ENCODE results near the gene C1orf105. TPM values are rescaled to one million over a fixed set of nuclear protein-coding genes. Genes with fewer than 3 reads are reported as not detected.

Gene C1orf105
- total and polyA plus RNA-seq, 2 experiments from 2014 or later: 0.23 to 2.2 TPM

DNA sequence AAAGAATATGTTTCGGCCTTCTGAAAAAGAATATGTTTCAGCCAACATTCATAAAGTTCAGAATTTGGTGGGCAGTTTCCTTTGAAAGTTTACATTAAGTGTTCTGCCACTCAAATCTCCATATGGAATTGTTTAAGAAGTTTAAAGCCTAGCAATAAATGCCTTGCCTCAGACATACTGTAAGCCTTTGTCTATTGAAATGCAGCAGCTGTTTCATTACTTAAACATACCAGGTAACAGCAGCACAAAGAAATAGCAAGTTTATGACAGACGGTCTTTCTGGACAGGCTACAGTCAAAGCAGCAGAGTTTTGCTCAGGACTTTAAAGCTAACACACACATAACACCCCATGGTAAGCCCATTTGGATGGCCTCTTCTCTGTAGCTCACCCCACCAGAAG, 38.5 kb upstream of the C1orf105 start:
- peak overlapping the region; percentile 56 for H3K4me2 ChIP-seq
- H4K20me1 ChIP-seq (ENCODE audit: insufficient read depth, poor library complexity, severe bottlenecking): no peaks in the 10 kb centered on the region
- H3K79me2 ChIP-seq: no peaks in the 10 kb centered on the region
- H3K9me3 ChIP-seq (ENCODE audit: low read depth): no peaks in the 10 kb centered on the region
- H3K4me3 ChIP-seq: no peak overlapping the region
- WGBS (ENCODE audit: low lambda C conversion rate, missing lambda C conversion rate): 28% methylated on average over 2 of the region's 2 CpGs
- H3K36me3 ChIP-seq (replicated peaks; ENCODE audit: insufficient read depth, low read depth): no peaks in the 10 kb centered on the region
- no peaks in the 10 kb centered on the region for H3K9me2 ChIP-seq (replicated peaks; ENCODE audit: insufficient read depth)
- H2AFZ ChIP-seq: peak overlapping the region; percentile 10
- peak overlapping the region; percentile 89 for H3K27ac ChIP-seq
- no peak for TF ChIP-seq EZH2 (IDR thresholded peaks at IDR 0.05; ENCODE audit: borderline replicate concordance)
- TF ChIP-seq, protein P1, sequence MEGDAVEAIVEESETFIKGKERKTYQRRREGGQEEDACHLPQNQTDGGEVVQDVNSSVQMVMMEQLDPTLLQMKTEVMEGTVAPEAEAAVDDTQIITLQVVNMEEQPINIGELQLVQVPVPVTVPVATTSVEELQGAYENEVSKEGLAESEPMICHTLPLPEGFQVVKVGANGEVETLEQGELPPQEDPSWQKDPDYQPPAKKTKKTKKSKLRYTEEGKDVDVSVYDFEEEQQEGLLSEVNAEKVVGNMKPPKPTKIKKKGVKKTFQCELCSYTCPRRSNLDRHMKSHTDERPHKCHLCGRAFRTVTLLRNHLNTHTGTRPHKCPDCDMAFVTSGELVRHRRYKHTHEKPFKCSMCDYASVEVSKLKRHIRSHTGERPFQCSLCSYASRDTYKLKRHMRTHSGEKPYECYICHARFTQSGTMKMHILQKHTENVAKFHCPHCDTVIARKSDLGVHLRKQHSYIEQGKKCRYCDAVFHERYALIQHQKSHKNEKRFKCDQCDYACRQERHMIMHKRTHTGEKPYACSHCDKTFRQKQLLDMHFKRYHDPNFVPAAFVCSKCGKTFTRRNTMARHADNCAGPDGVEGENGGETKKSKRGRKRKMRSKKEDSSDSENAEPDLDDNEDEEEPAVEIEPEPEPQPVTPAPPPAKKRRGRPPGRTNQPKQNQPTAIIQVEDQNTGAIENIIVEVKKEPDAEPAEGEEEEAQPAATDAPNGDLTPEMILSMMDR (IDR thresholded peaks at IDR 0.05; ENCODE audit: poor library complexity): no peak
- TF ChIP-seq EZH2phosphoT487 (IDR thresholded peaks at IDR 0.05; ENCODE audit: low read depth, severe bottlenecking, unreplicated experiment): no peak
- no peaks in the 10 kb centered on the region for H3K27me3 ChIP-seq
- peaks cover 50% of the 10 kb centered on the region for H3K4me1 ChIP-seq (ENCODE audit: insufficient read depth)
- peak; percentile 18 for DNase-seq (ENCODE audit: low spot score)

DNA sequence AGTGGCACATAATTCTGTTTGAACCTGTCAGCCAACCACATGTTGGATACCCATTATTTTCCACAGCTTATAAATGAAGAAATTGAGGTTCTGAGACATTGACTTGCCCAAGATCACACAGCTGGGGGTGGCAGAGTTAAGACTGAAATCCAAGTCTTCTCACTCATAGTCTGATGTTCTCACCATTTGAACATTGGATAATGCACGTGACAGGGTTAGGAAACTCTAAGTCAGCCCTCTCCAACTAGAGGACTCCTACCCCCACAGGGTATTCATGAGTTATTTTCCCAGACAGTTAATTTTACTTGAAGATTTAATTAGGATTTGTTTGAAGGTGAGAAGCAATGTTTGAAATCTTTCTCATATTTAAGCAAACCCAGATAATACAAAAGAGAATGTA, 38.1 kb upstream of the C1orf105 start:
- peaks cover 50% of the 10 kb centered on the region for H3K4me1 ChIP-seq (ENCODE audit: insufficient read depth)
- H3K9me3 ChIP-seq (ENCODE audit: low read depth): no peaks in the 10 kb centered on the region
- no peaks in the 10 kb centered on the region for H3K9me2 ChIP-seq (replicated peaks; ENCODE audit: insufficient read depth)
- peak overlapping the region; percentile 56 for H2AFZ ChIP-seq
- H4K20me1 ChIP-seq (ENCODE audit: insufficient read depth, poor library complexity, severe bottlenecking): no peaks in the 10 kb centered on the region
- TF ChIP-seq, protein P1 (IDR thresholded peaks at IDR 0.05; ENCODE audit: poor library complexity): no peak
- TF ChIP-seq EZH2 (IDR thresholded peaks at IDR 0.05; ENCODE audit: borderline replicate concordance) (no peak), EZH2phosphoT487 (IDR thresholded peaks at IDR 0.05; ENCODE audit: low read depth, severe bottlenecking, unreplicated experiment) (no peak)
- 56% methylated on average over 1 of the region's 1 CpG for WGBS (ENCODE audit: low lambda C conversion rate, missing lambda C conversion rate)
- no peaks in the 10 kb centered on the region for H3K36me3 ChIP-seq (replicated peaks; ENCODE audit: insufficient read depth, low read depth)
- H3K27me3 ChIP-seq: no peaks in the 10 kb centered on the region
- no peak overlapping the region for H3K4me3 ChIP-seq
- H3K27ac ChIP-seq: peak overlapping the region; percentile 89
- peak overlapping the region; percentile 56 for H3K4me2 ChIP-seq
- H3K79me2 ChIP-seq: no peaks in the 10 kb centered on the region
- DNase-seq (ENCODE audit: low spot score): no peak

GRCh38 chr1:172382990-172383389, 37.5 kb upstream of the C1orf105 start:
- Histone ChIP-seq H3K79me2 (no peaks in the 10 kb centered on the region), H3K4me3 (no peak overlapping the region), H3K9me3 (ENCODE audit: low read depth) (no peaks in the 10 kb centered on the region), H3K27me3 (no peaks in the 10 kb centered on the region), H2AFZ (peak overlapping the region; percentile 56), H3K9me2 (replicated peaks; ENCODE audit: insufficient read depth) (no peaks in the 10 kb centered on the region), H4K20me1 (ENCODE audit: insufficient read depth, poor library complexity, severe bottlenecking) (no peaks in the 10 kb centered on the region), H3K27ac (peak overlapping the region; percentile 89), H3K36me3 (replicated peaks; ENCODE audit: insufficient read depth, low read depth) (no peaks in the 10 kb centered on the region), H3K4me1 (ENCODE audit: insufficient read depth) (peaks cover 50% of the 10 kb centered on the region), H3K4me2 (peak overlapping the region; percentile 56)
- WGBS (ENCODE audit: low lambda C conversion rate, missing lambda C conversion rate): 47% methylated on average over 4 of the region's 4 CpGs
- no peak for DNase-seq (ENCODE audit: low spot score)
- TF ChIP-seq EZH2 (IDR thresholded peaks at IDR 0.05; ENCODE audit: borderline replicate concordance) (no peak), EZH2phosphoT487 (IDR thresholded peaks at IDR 0.05; ENCODE audit: low read depth, severe bottlenecking, unreplicated experiment) (no peak)
- TF ChIP-seq, protein P1 (IDR thresholded peaks at IDR 0.05; ENCODE audit: poor library complexity): no peak

DNA sequence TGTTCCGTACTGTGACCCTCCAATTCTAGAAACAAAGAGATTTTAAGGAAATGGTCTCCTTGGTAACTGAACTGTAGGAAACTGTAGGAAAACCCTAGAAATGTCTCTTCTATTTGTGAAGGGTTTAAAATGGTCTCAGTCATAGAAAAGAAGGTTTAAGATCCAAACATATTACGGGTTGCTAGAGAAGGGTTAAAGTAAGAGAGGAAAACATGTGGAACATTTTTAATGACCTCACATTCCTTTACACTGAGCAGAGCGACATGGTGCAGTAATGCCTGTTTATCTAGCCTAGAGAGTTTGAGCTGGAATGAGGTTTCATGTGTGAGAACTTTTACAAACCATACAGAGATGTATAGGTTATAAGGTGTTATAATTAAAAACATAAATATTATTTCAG, 36.9 kb upstream of the C1orf105 start:
- H3K27me3 ChIP-seq: no peaks in the 10 kb centered on the region
- TF ChIP-seq, protein P1 (IDR thresholded peaks at IDR 0.05; ENCODE audit: poor library complexity): no peak
- no peak for TF ChIP-seq EZH2phosphoT487 (IDR thresholded peaks at IDR 0.05; ENCODE audit: low read depth, severe bottlenecking, unreplicated experiment)
- no peak for TF ChIP-seq EZH2 (IDR thresholded peaks at IDR 0.05; ENCODE audit: borderline replicate concordance)
- H3K9me2 ChIP-seq (replicated peaks; ENCODE audit: insufficient read depth): no peaks in the 10 kb centered on the region
- H3K9me3 ChIP-seq (ENCODE audit: low read depth): no peaks in the 10 kb centered on the region
- 28% methylated on average over 3 of the region's 3 CpGs for WGBS (ENCODE audit: low lambda C conversion rate, missing lambda C conversion rate)
- H3K27ac ChIP-seq: peak overlapping the region; percentile 89
- H4K20me1 ChIP-seq (ENCODE audit: insufficient read depth, poor library complexity, severe bottlenecking): no peaks in the 10 kb centered on the region
- no peaks in the 10 kb centered on the region for H3K36me3 ChIP-seq (replicated peaks; ENCODE audit: insufficient read depth, low read depth)
- H3K4me1 ChIP-seq (ENCODE audit: insufficient read depth): peaks cover 50% of the 10 kb centered on the region
- H3K79me2 ChIP-seq: no peaks in the 10 kb centered on the region
- H3K4me2 ChIP-seq: peak overlapping the region; percentile 56
- H3K4me3 ChIP-seq: no peak overlapping the region
- DNase-seq (ENCODE audit: low spot score): peak; percentile 39
- peak overlapping the region; percentile 56 for H2AFZ ChIP-seq
